Amniotic epithelial cell (primary cell): ENCODE results near the gene ACKR3.

Experiments
- DNase-seq: peaks from one replicate; pipeline ENCODE4 v3.0.0-alpha.2; 2010; ENCODE audit warnings: low read depth

The ACKR3 gene

GRCh38 chr2:236569573-236569973, at the start of gene ACKR3:
TSS of gene ACKR3 (plus strand) at chr2:236569825. CDS start at chr2:236580466, 10,641 bp downstream.
- peak; percentile 77 for DNase-seq

- DNase-seq = no peak
Measured at GRCh38 chr2:236521556-236521955, 48.1 kb upstream of the ACKR3 start.

GRCh38 chr2:236523249-236523648, 46.4 kb upstream of the ACKR3 start:
- no peak for DNase-seq

- DNase-seq = peak; percentile 81
Measured at GRCh38 chr2:236525411-236525997, 44.1 kb upstream of the ACKR3 start.

GRCh38 chr2:236526455-236527158, 43.0 kb upstream of the ACKR3 start:
- DNase-seq = no peak

- peak; percentile 77 for DNase-seq
Measured at GRCh38 chr2:236527159-236527630, 42.4 kb upstream of the ACKR3 start.

GRCh38 chr2:236529606-236530005, 40.0 kb upstream of the ACKR3 start:
- DNase-seq = no peak

- DNase-seq = peak; percentile 21
Measured at GRCh38 chr2:236530512-236530911, 39.1 kb upstream of the ACKR3 start.

- DNase-seq = no peak
Measured at GRCh38 chr2:236531195-236531594, 38.4 kb upstream of the ACKR3 start.

GRCh38 chr2:236531996-236532395, 37.6 kb upstream of the ACKR3 start:
- no peak for DNase-seq

GRCh38 chr2:236533343-236533742, 36.3 kb upstream of the ACKR3 start:
- DNase-seq = no peak

- peak; percentile 69 for DNase-seq
Measured at GRCh38 chr2:236535024-236535423, 34.6 kb upstream of the ACKR3 start.

GRCh38 chr2:236536727-236537398, 32.8 kb upstream of the ACKR3 start:
- DNase-seq = no peak

- no peak for DNase-seq
Measured at GRCh38 chr2:236538242-236538641, 31.4 kb upstream of the ACKR3 start.

GRCh38 chr2:236541008-236541562, 28.5 kb upstream of the ACKR3 start:
- peak; percentile 77 for DNase-seq

- no peak for DNase-seq
Measured at GRCh38 chr2:236544362-236544761, 25.3 kb upstream of the ACKR3 start.

GRCh38 chr2:236545248-236545658, 24.4 kb upstream of the ACKR3 start:
- DNase-seq = no peak

GRCh38 chr2:236545814-236546480, 23.7 kb upstream of the ACKR3 start:
- no peak for DNase-seq

- DNase-seq = no peak
Measured at GRCh38 chr2:236546561-236547002, 23.0 kb upstream of the ACKR3 start.

GRCh38 chr2:236547725-236548124, 21.9 kb upstream of the ACKR3 start:
- DNase-seq = no peak

- peak; percentile 87 for DNase-seq
Measured at GRCh38 chr2:236548179-236548921, 21.3 kb upstream of the ACKR3 start.
